ENCODE data around the gene NKX2-8.
"Not testable (repeated sequence)": the region's sequence is repeated elsewhere in the genome, so short reads cannot be mapped to it uniquely, and the experiment has no call there.

Gene NKX2-8

GRCh38 chr14:36579573-36580140 is 2.8 kb downstream of the NKX2-8 start:
- no peak for DNase-seq

- DNase-seq, result no peak
These were observed 3.3 kb downstream of the NKX2-8 start for GRCh38 chr14:36579001-36579555.

- DNase-seq, result no peak
These were observed 12.3 kb downstream of the NKX2-8 start for GRCh38 chr14:36570065-36570464.

- DNase-seq, result peak; percentile 10
These were observed 25.5 kb downstream of the NKX2-8 start for GRCh38 chr14:36556811-36557433.

GRCh38 chr14:36555998-36556743 is 26.2 kb downstream of the NKX2-8 start:
- DNase-seq, result no peak

GRCh38 chr14:36553656-36554260 is 28.7 kb downstream of the NKX2-8 start:
- peak; percentile 56 for DNase-seq

GRCh38 chr14:36550899-36551298 is 31.5 kb downstream of the NKX2-8 start:
- DNase-seq, result no peak

GRCh38 chr14:36544280-36544679 is 38.1 kb downstream of the NKX2-8 start:
- DNase-seq, result not testable (repeated sequence)

GRCh38 chr14:36538051-36538450 is 44.4 kb downstream of the NKX2-8 start:
- no peak for DNase-seq
